ENCODE results near the gene EXOC4.

DNA sequence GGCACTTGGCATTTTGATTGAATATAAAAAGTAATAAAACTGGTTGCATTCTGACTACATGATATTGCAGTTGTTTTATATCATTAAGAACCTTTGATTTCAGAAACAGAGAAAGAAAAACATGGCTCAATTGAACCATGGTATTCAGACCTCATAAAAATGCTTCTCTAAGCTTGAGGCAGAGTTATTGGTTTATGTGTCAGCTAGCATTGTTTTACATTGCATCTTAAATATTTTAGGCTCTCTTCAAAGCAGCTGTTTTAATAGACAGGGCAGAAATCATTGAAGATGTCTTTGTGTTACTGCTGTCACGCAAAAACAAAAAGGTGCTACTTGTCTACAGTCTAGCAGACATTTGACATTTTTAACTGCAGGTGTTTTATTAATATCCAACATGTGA is 299.2 kb downstream of the EXOC4 start:
- TF ChIP-seq, protein P1, sequence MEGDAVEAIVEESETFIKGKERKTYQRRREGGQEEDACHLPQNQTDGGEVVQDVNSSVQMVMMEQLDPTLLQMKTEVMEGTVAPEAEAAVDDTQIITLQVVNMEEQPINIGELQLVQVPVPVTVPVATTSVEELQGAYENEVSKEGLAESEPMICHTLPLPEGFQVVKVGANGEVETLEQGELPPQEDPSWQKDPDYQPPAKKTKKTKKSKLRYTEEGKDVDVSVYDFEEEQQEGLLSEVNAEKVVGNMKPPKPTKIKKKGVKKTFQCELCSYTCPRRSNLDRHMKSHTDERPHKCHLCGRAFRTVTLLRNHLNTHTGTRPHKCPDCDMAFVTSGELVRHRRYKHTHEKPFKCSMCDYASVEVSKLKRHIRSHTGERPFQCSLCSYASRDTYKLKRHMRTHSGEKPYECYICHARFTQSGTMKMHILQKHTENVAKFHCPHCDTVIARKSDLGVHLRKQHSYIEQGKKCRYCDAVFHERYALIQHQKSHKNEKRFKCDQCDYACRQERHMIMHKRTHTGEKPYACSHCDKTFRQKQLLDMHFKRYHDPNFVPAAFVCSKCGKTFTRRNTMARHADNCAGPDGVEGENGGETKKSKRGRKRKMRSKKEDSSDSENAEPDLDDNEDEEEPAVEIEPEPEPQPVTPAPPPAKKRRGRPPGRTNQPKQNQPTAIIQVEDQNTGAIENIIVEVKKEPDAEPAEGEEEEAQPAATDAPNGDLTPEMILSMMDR (IDR thresholded peaks at IDR 0.05): no peak
- TF ChIP-seq POLR2A (IDR thresholded peaks at IDR 0.05): no peak
